ENCODE measurements around the gene ATF1. TPM values are rescaled to one million over a fixed set of nuclear protein-coding genes. Genes with fewer than 3 reads are reported as not detected.

Gene ATF1
- total and polyA plus RNA-seq, 10 of the 15 experiments (the other 5 are each of a cell fraction or from before 2014, with no cell fraction given): 15.4 to 92.0 (median 33.6) TPM

- TF ChIP-seq TCF7 (IDR thresholded peaks at IDR 0.05; ENCODE audit: borderline replicate concordance): no peak
- TF ChIP-seq CREM (IDR thresholded peaks at IDR 0.05; ENCODE audit: low read depth): no peak
- no peak for TF ChIP-seq SP1 (IDR thresholded peaks at IDR 0.05; ENCODE audit: low read depth, low read length)
Observed at GRCh38 chr12:50787618-50788017, 23.7 kb downstream of the ATF1 start (continued).

DNA sequence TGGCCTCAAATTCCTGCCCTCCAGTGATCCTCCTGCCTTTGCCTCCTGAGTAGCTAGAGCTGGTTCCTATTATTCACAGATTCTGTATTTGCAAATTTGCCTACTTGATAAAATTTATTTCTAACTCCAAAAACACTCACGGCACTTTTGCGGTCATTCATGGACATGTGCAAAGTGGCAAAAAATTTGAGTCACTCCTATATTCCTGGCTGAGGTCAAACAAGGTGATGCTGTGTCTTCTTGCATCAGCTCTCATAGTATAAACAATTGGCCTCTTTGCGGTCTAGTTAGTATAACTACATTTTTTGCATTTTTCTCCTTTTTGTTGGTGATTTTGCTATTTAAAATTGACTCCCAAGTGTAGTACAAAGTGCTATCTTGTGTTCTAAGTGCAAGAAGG, 24.7 kb downstream of the ATF1 start:
- no peaks in the 10 kb centered on the region for H3K27me3 ChIP-seq (replicated peaks in 1 of 2; ENCODE audit: control insufficient read depth in 2 of 2, insufficient read depth in 2 of 2, low read length in 1 of 2)
- peaks cover 5% of the 10 kb centered on the region; the same call in 2 of the 3 replicates for H3K9me3 ChIP-seq (replicated peaks; ENCODE audit: control insufficient read depth, insufficient read depth, low read length)
- POLR2A ChIA-PET: interaction anchor here (0.7 kb wide), 1 partner anchor 286 kb away, joined by 4 read pairs; no protein-coding TSS in a partner anchor
- intact Hi-C loops (cut with micrococcal nuclease; ENCODE audit: unreplicated experiment): no loop called here
- BruUV-seq (replicated peaks): no TSS peak
- H3K9ac ChIP-seq (ENCODE audit: control insufficient read depth, insufficient read depth, low read length): no peak overlapping the region
- WGBS (ENCODE audit: insufficient coverage, insufficient replicate concordance, low lambda C conversion rate, missing lambda C conversion rate): 98% methylated on average over 3 of the region's 3 CpGs
- in situ Hi-C loops (cut with MboI): no loop called here
- FAIRE-seq (no peak), ATAC-seq (no peak), DNase-seq (ENCODE audit: low read depth, low spot score) (no peak)
- H3K4me2 ChIP-seq (ENCODE audit: control insufficient read depth, insufficient read depth): no peak overlapping the region
- H2AFZ ChIP-seq (ENCODE audit: control insufficient read depth, low read depth, low read length): no peak overlapping the region
- H3K79me2 ChIP-seq (ENCODE audit: control insufficient read depth, insufficient read depth, low read length): no peaks in the 10 kb centered on the region; the same call in 1 of the 2 replicates
- H3K4me1 ChIP-seq (ENCODE audit: control insufficient read depth, insufficient read depth, low read length): no peaks in the 10 kb centered on the region
- RAD21 ChIA-PET (ENCODE audit: unreplicated experiment): interaction anchor here (0.7 kb wide), 1 partner anchor 23 kb away, joined by 3 read pairs; no protein-coding TSS in a partner anchor
- CTCF ChIA-PET: interaction anchor here (0.6 to 2.0 kb wide), 3 partner anchors 23 to 581 kb away, joined by 3 to 6 read pairs (median 3); no protein-coding TSS in a partner anchor
- no peak overlapping the region for H3K27ac ChIP-seq (ENCODE audit: control insufficient read depth, insufficient read depth)
- H3K4me3 ChIP-seq: no peak overlapping the region
- H3K36me3 ChIP-seq (ENCODE audit: control insufficient read depth in 2 of 2, insufficient read depth in 2 of 2, low read length in 1 of 2): peaks cover 0 to 12% of the 10 kb centered on the region in 2 experiments; a peak in 3 of 4 replicates
- SMC1A ChIA-PET (ENCODE audit: uncharacterized antibody, unreplicated experiment): no interaction called here
- H4K20me1 ChIP-seq (ENCODE audit: control insufficient read depth, insufficient read depth): no peaks in the 10 kb centered on the region
- TF ChIP-seq JUND (IDR thresholded peaks at IDR 0.05; ENCODE audit: low read depth, low read length) (no peak), CTCF (IDR thresholded peaks at IDR 0.05 in 2 of 3, conservative IDR thresholded peaks at IDR 0.05 in 1 of 3; ENCODE audit: control insufficient read depth in 2 of 3, extremely low read depth in 1 of 3, insufficient read depth in 1 of 3, low read depth in 3 of 3, low read length in 3 of 3) (no peak), STAT1 (conservative IDR thresholded peaks at IDR 0.05) (no peak), NR2C2 (IDR thresholded peaks at IDR 0.05; ENCODE audit: borderline replicate concordance, control insufficient read depth, insufficient read length, low read depth) (no peak), GATAD2B (conservative IDR thresholded peaks at IDR 0.05; ENCODE audit: low read depth) (no peak), CREB1 (IDR thresholded peaks at IDR 0.05; ENCODE audit: low read depth) (no peak), ZSCAN29 (IDR thresholded peaks at IDR 0.05) (no peak), POLR2AphosphoS2 (IDR thresholded peaks at IDR 0.05; ENCODE audit: low read depth, low read length) (no peak), MXI1 (IDR thresholded peaks at IDR 0.05; ENCODE audit: low read depth, low read length) (no peak), SMAD5 (IDR thresholded peaks at IDR 0.05; ENCODE audit: low read depth) (no peak), PBX3 (IDR thresholded peaks at IDR 0.05; ENCODE audit: insufficient replicate concordance, low read depth, low read length) (no peak), ZNF622 (IDR thresholded peaks at IDR 0.05) (no peak), PAX5 (IDR thresholded peaks at IDR 0.05; ENCODE audit: borderline replicate concordance, low read depth, low read length) (no peak), JUNB (IDR thresholded peaks at IDR 0.05) (no peak), NFIC (IDR thresholded peaks at IDR 0.05; ENCODE audit: low read depth, low read length) (no peak), IRF4 (IDR thresholded peaks at IDR 0.05; ENCODE audit: low read depth, low read length) (no peak)

Data from GM12878 (cell line).